Vagina (tissue), 2 donors: ENCODE measurements around the gene TTF2. TPM values are rescaled to one million over a fixed set of nuclear protein-coding genes. Genes with fewer than 3 reads are reported as not detected.

Experiments used
- DNase-seq, 2 donors: peaks; one replicate each; pipeline ENCODE4 v3.0.0-alpha.2; 2017; ENCODE audit errors: extremely low spot score in 2 of 2
- H3K27ac ChIP-seq: fragments of 200-600 bp; sonication (generic); one replicate; pipeline ENCODE4 v1.5.1; 2019
- H3K27me3 ChIP-seq: fragments of 200-600 bp; sonication (generic); one replicate; pipeline ENCODE4 v1.5.1; 2019
- H3K36me3 ChIP-seq, 2 donors: fragments of 200-600 bp; sonication (generic); one replicate each; pipeline ENCODE4 v1.5.1; 2017 to 2019
- H3K4me1 ChIP-seq: fragments of 200-600 bp; sonication (generic); one replicate; pipeline ENCODE4 v1.5.1; 2019
- H3K4me3 ChIP-seq, 2 donors: fragments of 200-600 bp; sonication (generic); 1 replicate in 1 of 2; 2 replicates in 1 of 2; pipeline ENCODE4 v1.5.1; 2016 to 2019
- H3K9me3 ChIP-seq: fragments of 200-600 bp; sonication (generic); one replicate; pipeline ENCODE4 v1.5.1; 2019
- CTCF ChIP-seq, 3 experiments: fragments of 450-650 bp in 2 of 3; fragments of 200-600 bp in 1 of 3; sonication (generic) in 1 of 3; IDR thresholded peaks; one replicate each; pipeline ENCODE4 v1.5.1; 2017 to 2019; ENCODE audit warnings: antibody characterized with exemption in 3 of 3, mild to moderate bottlenecking in 2 of 3, moderate library complexity in 2 of 3
- POLR2A ChIP-seq, 2 donors: fragments of 450-650 bp; IDR thresholded peaks; one replicate each; pipeline ENCODE4 v1.6.1; 2017; ENCODE audit warnings: antibody characterized with exemption in 2 of 2, mild to moderate bottlenecking in 2 of 2, moderate library complexity in 2 of 2
- POLR2AphosphoS5 ChIP-seq, 2 donors: sonication (generic); formaldehyde crosslinking; IDR thresholded peaks; one replicate each; pipeline ENCODE4 v1.9.0; 2017; ENCODE audit warnings: antibody characterized with exemption in 2 of 2, mild to moderate bottlenecking in 2 of 2, low read depth in 1 of 2; ENCODE audit not compliant: insufficient read depth in 1 of 2
- intact Hi-C: fragments of 100-400 bp; cut with DNase I; formaldehyde crosslinking; loops from one replicate; pipeline ENCODE4 v1.15.1; 2023
- total RNA-seq: library from RNA; depleted of rRNA; stranded (reverse); fragments of >200 nt; gene quantifications from one replicate; pipeline ENCODE4 v1.2.3, GENCODE V29; 2016

Gene TTF2
- total RNA-seq, 1 donor from 2014 or later: 7.6 TPM

- H3K27ac ChIP-seq: no peak overlapping the region
- H3K4me3 ChIP-seq: no peak overlapping the region
- intact Hi-C loops: no loop called here
- H3K27me3 ChIP-seq: no peaks in the 10 kb centered on the region
- no peak for TF ChIP-seq POLR2A (IDR thresholded peaks at IDR 0.05)
- TF ChIP-seq CTCF (IDR thresholded peaks at IDR 0.05): no peak
- no peak for TF ChIP-seq POLR2AphosphoS5 (IDR thresholded peaks at IDR 0.05; ENCODE audit: insufficient read depth in 1 of 2, low read depth in 1 of 2)
- no peaks in the 10 kb centered on the region for H3K36me3 ChIP-seq
- no peak for DNase-seq
- no peaks in the 10 kb centered on the region for H3K9me3 ChIP-seq
- no peaks in the 10 kb centered on the region for H3K4me1 ChIP-seq
Measured at GRCh38 chr1:117017062-117017461, 43.1 kb upstream of the TTF2 start.

- intact Hi-C loops: no loop called here
- Histone ChIP-seq H3K36me3 (no peaks in the 10 kb centered on the region), H3K27ac (no peak overlapping the region), H3K4me3 (no peak overlapping the region), H3K9me3 (no peaks in the 10 kb centered on the region), H3K4me1 (no peaks in the 10 kb centered on the region), H3K27me3 (no peaks in the 10 kb centered on the region)
- DNase-seq: no peak
- TF ChIP-seq POLR2AphosphoS5 (IDR thresholded peaks at IDR 0.05; ENCODE audit: insufficient read depth in 1 of 2, low read depth in 1 of 2) (no peak), POLR2A (IDR thresholded peaks at IDR 0.05) (no peak), CTCF (IDR thresholded peaks at IDR 0.05) (no peak)
Measured at GRCh38 chr1:117017648-117018047, 42.5 kb upstream of the TTF2 start.

GRCh38 chr1:117020526-117021156, 39.5 kb upstream of the TTF2 start:
- no peak for DNase-seq
- intact Hi-C loops: no loop called here

GRCh38 chr1:117022114-117022513, 38.0 kb upstream of the TTF2 start:
- no peak overlapping the region for H3K4me3 ChIP-seq
- no peaks in the 10 kb centered on the region for H3K27me3 ChIP-seq
- no peak overlapping the region for H3K27ac ChIP-seq
- H3K4me1 ChIP-seq: no peaks in the 10 kb centered on the region
- H3K9me3 ChIP-seq: no peaks in the 10 kb centered on the region
- TF ChIP-seq POLR2A (IDR thresholded peaks at IDR 0.05) (no peak), CTCF (IDR thresholded peaks at IDR 0.05) (no peak), POLR2AphosphoS5 (IDR thresholded peaks at IDR 0.05; ENCODE audit: insufficient read depth in 1 of 2, low read depth in 1 of 2) (no peak)
- intact Hi-C loops: no loop called here
- no peaks in the 10 kb centered on the region for H3K36me3 ChIP-seq
- DNase-seq: no peak

More at GRCh38 chr1:117020526-117021156, 39.5 kb upstream of the TTF2 start:
- no peak for TF ChIP-seq POLR2A (IDR thresholded peaks at IDR 0.05)
- TF ChIP-seq POLR2AphosphoS5 (IDR thresholded peaks at IDR 0.05; ENCODE audit: insufficient read depth in 1 of 2, low read depth in 1 of 2): no peak
- no peak for TF ChIP-seq CTCF (IDR thresholded peaks at IDR 0.05)
- Histone ChIP-seq H3K4me3 (no peak overlapping the region), H3K4me1 (no peaks in the 10 kb centered on the region), H3K9me3 (no peaks in the 10 kb centered on the region), H3K36me3 (no peaks in the 10 kb centered on the region), H3K27ac (no peak overlapping the region), H3K27me3 (no peaks in the 10 kb centered on the region)

GRCh38 chr1:117025568-117025967, 34.6 kb upstream of the TTF2 start:
- DNase-seq: no peak
- intact Hi-C loops: no loop called here
- no peak for TF ChIP-seq CTCF (IDR thresholded peaks at IDR 0.05)
- TF ChIP-seq POLR2AphosphoS5 (IDR thresholded peaks at IDR 0.05; ENCODE audit: insufficient read depth in 1 of 2, low read depth in 1 of 2): no peak
- TF ChIP-seq POLR2A (IDR thresholded peaks at IDR 0.05): no peak
- H3K9me3 ChIP-seq: no peaks in the 10 kb centered on the region
- H3K4me3 ChIP-seq: no peak overlapping the region
- no peaks in the 10 kb centered on the region for H3K4me1 ChIP-seq
- no peaks in the 10 kb centered on the region for H3K36me3 ChIP-seq
- H3K27ac ChIP-seq: no peak overlapping the region
- H3K27me3 ChIP-seq: no peaks in the 10 kb centered on the region
